OCI-LY3 (cell line): Measurements from ENCODE around the gene IL4I1.
A peak's percentile ranks its signal among the peaks of the same experiment; 100 is the strongest.

Source experiments
- H2AFZ ChIP-seq: fragments of 200-600, 300-600 bp; shearing (Covaris generic); 2 replicates; pipeline ENCODE4 v1.6.0; 2014; ENCODE audit warnings: antibody characterized with exemption, low read depth, low read length
- H3K27ac ChIP-seq: fragments of 200-600, 300-600 bp; sonication (generic); 2 replicates; pipeline ENCODE4 v1.5.1; 2014; ENCODE audit warnings: mild to moderate bottlenecking, low read length, moderate library complexity, mixed read lengths
- H3K27me3 ChIP-seq: fragments of 200-600, 300-600 bp; sonication (generic); 2 replicates; pipeline ENCODE4 v1.6.1; 2014; ENCODE audit warnings: low read depth, low read length, mixed read lengths
- H3K36me3 ChIP-seq: fragments of 200-600, 300-600 bp; sonication (generic); replicated peaks from 2 replicates; pipeline ENCODE3; 2014; ENCODE audit warnings: low read depth, low read length, mixed read lengths
- H3K4me1 ChIP-seq: fragments of 300-600, 200-600 bp; sonication (generic); 2 replicates; pipeline ENCODE4 v1.6.1; 2014; ENCODE audit warnings: low read length, mixed read lengths
- H3K4me2 ChIP-seq: fragments of 200-600, 300-600 bp; sonication (generic); 2 replicates; pipeline ENCODE4 v1.6.1; 2014; ENCODE audit warnings: low read length, mixed read lengths
- H3K4me3 ChIP-seq: fragments of 300-600, 200-600 bp; sonication (generic); 2 replicates; pipeline ENCODE4 v1.5.1; 2014; ENCODE audit warnings: antibody characterized with exemption, mild to moderate bottlenecking, low read length, moderate library complexity
- H3K79me2 ChIP-seq: fragments of 300-600, 200-600 bp; shearing (Covaris generic); 2 replicates; pipeline ENCODE4 v1.6.1; 2014; ENCODE audit warnings: mild to moderate bottlenecking, low read length, mixed read lengths
- H3K9ac ChIP-seq: fragments of 300-600, 200-600 bp; shearing (Covaris generic); 2 replicates; pipeline ENCODE4 v1.6.0; 2014; ENCODE audit warnings: mild to moderate bottlenecking, low read length, moderate library complexity
- H3K9me3 ChIP-seq: fragments of 200-600, 300-600 bp; shearing (Covaris generic); 2 replicates; pipeline ENCODE4 v1.6.1; 2014; ENCODE audit warnings: low read length, mixed read lengths; ENCODE audit not compliant: insufficient read depth
- H4K20me1 ChIP-seq: fragments of 200-600, 300-600 bp; sonication (generic); 2 replicates; pipeline ENCODE4 v1.6.1; 2016; ENCODE audit warnings: low read length, mixed read lengths; ENCODE audit not compliant: insufficient read depth
- EZH2phosphoT487 ChIP-seq: fragments of 200-600 bp; shearing (Covaris generic); IDR thresholded peaks from 2 replicates; pipeline ENCODE4 v1.6.1; 2018; ENCODE audit warnings: antibody characterized with exemption, mixed run types, low read depth
- TF ChIP-seq, protein P1 (sequence below): fragments of 200-600, 300-600 bp; sonication (generic); IDR thresholded peaks from 2 replicates; pipeline ENCODE4 v1.5.1; 2014; ENCODE audit warnings: antibody characterized with exemption, low read length, low read depth

Gene IL4I1

DNA sequence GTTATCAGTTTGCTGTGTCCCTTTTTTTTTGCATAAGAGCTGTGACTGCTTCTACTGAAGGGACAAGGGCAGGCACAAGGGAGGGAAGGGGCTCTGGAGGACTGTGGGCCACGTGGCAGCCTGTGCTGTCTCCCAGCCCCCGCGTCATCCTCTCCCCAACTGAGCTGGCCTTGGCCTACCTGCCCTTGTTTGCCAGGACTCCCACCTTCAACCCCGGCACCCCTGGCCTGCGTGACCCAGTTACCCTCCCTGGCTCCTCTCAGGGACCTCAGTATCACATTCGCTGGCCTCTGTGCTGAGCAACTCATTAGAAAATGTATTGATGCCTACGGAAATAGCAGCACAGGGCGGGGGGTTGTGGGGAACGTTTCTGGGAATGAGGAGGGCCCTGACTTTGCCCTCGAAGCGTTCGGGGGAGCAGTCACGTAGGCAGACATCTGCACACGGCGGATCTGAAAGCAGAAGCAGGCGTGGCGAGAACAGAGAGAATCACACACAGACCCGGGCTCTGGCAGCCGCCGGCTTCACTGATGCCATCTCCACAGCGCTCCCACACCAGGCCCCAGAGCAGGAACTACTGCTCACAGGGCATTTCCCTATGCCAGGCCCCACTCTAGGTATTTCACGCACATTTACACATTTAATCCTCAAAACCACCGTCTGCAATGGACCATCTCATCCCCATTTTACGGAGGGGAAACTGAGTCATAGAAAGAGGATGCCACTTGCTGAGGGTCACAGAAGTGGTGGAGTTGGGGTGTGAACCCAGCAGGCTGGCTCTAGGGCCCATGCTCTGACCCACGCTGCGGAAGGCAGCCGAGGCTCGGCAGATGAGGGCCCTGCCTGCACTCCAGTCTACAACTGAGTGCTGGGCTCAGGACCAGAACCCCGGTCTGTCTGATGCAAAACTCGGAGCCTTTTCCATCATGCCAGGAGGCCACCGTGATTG, 26.6 kb upstream of the IL4I1 start:
- Histone ChIP-seq H3K36me3 (peaks cover 30% of the 10 kb centered on the region), H3K27me3 (no peaks in the 10 kb centered on the region), H3K79me2 (peaks cover 82% of the 10 kb centered on the region), H3K9ac (peak overlapping the region; percentile 93), H3K4me1 (peaks cover 93% of the 10 kb centered on the region), H3K4me3 (peak overlapping the region; percentile 74), H3K9me3 (0 out of 2 replicates have a peak, but pooled peaks cover 3% of the 10 kb centered on the region), H3K4me2 (peak overlapping the region; percentile 95), H4K20me1 (no peaks in the 10 kb centered on the region), H2AFZ (no peak overlapping the region), H3K27ac (peak overlapping the region; percentile 94)
- no peak for TF ChIP-seq EZH2phosphoT487
- TF ChIP-seq, protein P1, sequence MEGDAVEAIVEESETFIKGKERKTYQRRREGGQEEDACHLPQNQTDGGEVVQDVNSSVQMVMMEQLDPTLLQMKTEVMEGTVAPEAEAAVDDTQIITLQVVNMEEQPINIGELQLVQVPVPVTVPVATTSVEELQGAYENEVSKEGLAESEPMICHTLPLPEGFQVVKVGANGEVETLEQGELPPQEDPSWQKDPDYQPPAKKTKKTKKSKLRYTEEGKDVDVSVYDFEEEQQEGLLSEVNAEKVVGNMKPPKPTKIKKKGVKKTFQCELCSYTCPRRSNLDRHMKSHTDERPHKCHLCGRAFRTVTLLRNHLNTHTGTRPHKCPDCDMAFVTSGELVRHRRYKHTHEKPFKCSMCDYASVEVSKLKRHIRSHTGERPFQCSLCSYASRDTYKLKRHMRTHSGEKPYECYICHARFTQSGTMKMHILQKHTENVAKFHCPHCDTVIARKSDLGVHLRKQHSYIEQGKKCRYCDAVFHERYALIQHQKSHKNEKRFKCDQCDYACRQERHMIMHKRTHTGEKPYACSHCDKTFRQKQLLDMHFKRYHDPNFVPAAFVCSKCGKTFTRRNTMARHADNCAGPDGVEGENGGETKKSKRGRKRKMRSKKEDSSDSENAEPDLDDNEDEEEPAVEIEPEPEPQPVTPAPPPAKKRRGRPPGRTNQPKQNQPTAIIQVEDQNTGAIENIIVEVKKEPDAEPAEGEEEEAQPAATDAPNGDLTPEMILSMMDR: no peak

DNA sequence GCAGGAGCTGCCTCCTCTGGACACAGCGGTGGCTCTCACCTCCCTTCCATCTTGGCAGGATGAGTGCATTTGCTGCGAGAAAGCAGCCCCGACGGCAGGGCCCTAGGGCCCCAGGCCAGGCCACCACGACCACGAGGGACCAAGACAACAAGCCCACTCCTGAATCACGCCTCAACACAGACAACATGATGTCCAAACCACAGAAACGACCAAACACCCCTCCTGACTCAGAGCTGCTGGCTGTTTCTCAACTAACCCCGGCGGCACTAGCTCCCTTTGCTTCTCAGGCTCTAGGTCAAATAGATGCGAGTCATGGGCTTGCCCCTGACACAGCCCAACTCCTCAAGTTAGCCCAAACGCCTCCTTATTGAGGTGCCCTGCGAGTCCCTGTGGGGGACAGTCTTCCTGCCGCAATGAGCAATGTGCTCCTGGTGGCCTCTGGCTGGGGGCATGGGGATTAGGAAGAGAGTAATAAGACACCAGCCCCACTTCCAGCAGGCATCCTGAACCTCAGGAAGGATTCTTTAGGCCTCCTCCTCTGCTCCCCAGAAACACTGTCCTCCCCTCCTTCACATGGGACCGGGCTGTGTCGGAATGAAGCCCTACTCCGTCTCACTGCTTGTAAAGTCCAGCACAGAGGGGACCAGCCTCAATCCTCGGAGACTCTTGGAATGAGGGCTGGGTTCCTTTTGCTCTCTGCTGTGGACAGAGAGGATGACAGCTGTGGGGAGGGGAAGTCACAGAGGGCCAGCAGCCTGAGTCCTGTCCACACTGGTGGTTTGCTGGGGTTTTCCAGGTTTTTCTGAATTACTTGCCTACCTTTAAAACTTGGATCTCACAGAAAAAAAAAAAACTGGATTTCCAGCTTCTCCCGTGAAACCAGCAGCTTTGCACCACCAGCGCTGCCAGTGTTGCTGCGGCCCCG, 25.4 kb upstream of the IL4I1 start:
- Histone ChIP-seq H3K9ac (peak overlapping the region; percentile 93), H3K27me3 (no peaks in the 10 kb centered on the region), H3K4me2 (peak overlapping the region; percentile 95), H3K4me1 (peaks cover 93% of the 10 kb centered on the region), H3K27ac (peak overlapping the region; percentile 94), H3K36me3 (peaks cover 26% of the 10 kb centered on the region), H3K9me3 (no peaks in the 10 kb centered on the region), H3K79me2 (peaks cover 82% of the 10 kb centered on the region), H3K4me3 (peak overlapping the region; percentile 74), H2AFZ (no peak overlapping the region), H4K20me1 (no peaks in the 10 kb centered on the region)
- no peak for TF ChIP-seq EZH2phosphoT487
- TF ChIP-seq, protein P1: no peak

DNA sequence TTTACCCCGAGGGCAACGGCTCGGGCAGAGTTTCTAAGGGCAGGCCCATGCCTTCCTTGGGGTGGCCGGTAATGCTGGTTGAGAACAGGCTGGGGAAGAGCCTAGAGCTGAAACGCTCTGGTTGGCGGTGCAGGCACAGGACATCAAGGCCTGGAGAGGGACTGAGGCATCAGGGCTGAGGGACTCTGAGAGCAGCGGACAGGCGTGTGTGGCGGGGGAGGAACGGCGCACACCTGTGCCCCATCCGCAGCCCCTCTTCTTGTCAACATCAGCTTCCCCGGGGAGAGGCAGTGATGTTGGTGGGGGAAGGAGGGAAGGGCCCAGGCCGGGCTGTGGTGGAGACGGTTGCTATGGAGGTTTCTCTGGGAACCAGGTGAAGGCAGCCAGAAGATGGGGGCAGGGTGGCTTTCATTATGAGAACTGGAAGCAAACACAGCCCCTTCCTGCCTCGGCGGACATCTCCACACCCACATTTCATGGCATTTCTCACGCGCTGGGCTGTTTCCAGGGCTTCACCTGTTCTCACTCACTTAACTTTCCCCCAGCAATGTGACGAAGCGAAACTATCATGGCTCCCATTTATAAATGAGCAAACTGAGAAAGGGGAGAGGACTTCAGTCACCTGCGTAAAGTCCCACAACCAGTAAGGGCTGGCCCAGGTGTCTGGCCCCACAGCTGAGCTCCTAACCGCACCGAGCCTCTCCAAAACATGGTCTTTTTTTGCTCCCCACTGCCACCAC, 24.1 kb upstream of the IL4I1 start:
- peak overlapping the region; percentile 94 for H3K27ac ChIP-seq
- no peaks in the 10 kb centered on the region for H3K27me3 ChIP-seq
- peaks cover 91% of the 10 kb centered on the region for H3K4me1 ChIP-seq
- H3K9me3 ChIP-seq: no peaks in the 10 kb centered on the region
- no peaks in the 10 kb centered on the region for H4K20me1 ChIP-seq
- H3K36me3 ChIP-seq: peaks cover 23% of the 10 kb centered on the region
- H3K9ac ChIP-seq: peak overlapping the region; percentile 93
- no peak overlapping the region for H2AFZ ChIP-seq
- H3K4me3 ChIP-seq: peak overlapping the region; percentile 74
- TF ChIP-seq EZH2phosphoT487: no peak
- TF ChIP-seq, protein P1: no peak
- peaks cover 80% of the 10 kb centered on the region for H3K79me2 ChIP-seq
- H3K4me2 ChIP-seq: peak overlapping the region; percentile 95
